Pancreas (tissue), 10 donors: Measurements from ENCODE around the gene ADCY5. TPM values are rescaled to one million over a fixed set of nuclear protein-coding genes. Genes with fewer than 3 reads are reported as not detected.

ENCODE experiments used
- ATAC-seq, 4 donors: fragments of 200-7000 bp; cut with Tn5 transposase; one replicate each; pipeline versions ENCODE4 v1.8.0 to v1.9.1; 2020; ENCODE audit warnings: mild to moderate bottlenecking in 4 of 4, moderate library complexity in 4 of 4
- DNase-seq, 6 donors: peaks; one replicate each; pipeline ENCODE4 v3.0.0-alpha.2; 2020
- FAIRE-seq: peaks from 2 replicates; lab custom pipeline; 2012; peaks lifted over from hg19 to GRCh38; lab: Jason Lieb, UNC
- H3K27ac ChIP-seq, 4 donors: fragments of 200-600 bp; sonication (generic); 1 replicate in 3 of 4; 2 replicates in 1 of 4; pipeline versions ENCODE4 v1.5.0 to v1.8.0; 2020
- H3K27me3 ChIP-seq, 4 donors: fragments of 200-600 bp; one replicate each; pipeline ENCODE4 v1.8.0; 2021
- H3K36me3 ChIP-seq, 3 donors: fragments of 200-600 bp; sonication (generic) in 1 of 3; one replicate each; pipeline versions ENCODE4 v1.5.0 to v1.8.0; 2020 to 2021
- H3K4me1 ChIP-seq, 3 donors: fragments of 200-600 bp; one replicate each; pipeline ENCODE4 v1.8.0; 2021
- H3K4me3 ChIP-seq, 4 donors: fragments of 200-600 bp; sonication (generic) in 2 of 4; one replicate each; pipeline versions ENCODE4 v1.5.0 to v1.8.0; 2020 to 2021
- H3K9me3 ChIP-seq, 4 donors: fragments of 200-600 bp; one replicate each; pipeline ENCODE4 v1.8.0; 2021
- WGBS, 2 donors: extraction: QIAGEN DNeasy Blood & Tissue Kit; methylation state at CpG; one replicate each; pipeline ENCODE4 v1.1.7; 2013; 5-methylcytosine and 5-hydroxymethylcytosine counted together
- intact Hi-C, 3 donors: fragments of 100-400 bp; cut with DNase I; formaldehyde crosslinking; loops; one replicate each; pipeline versions ENCODE4 v1.11.1 to v1.14.2; 2022
- polyA plus RNA-seq, 2 donors: library from polyadenylated mRNA; stranded (reverse); fragments of 200-250 nt; gene quantifications; one replicate each; pipeline ENCODE4 v1.2.3, GENCODE V29; 2013
- total RNA-seq, 6 donors: library from RNA; stranded (reverse); fragmentation: NEBNext Ultra II Directional in 4 of 6; extraction: Animal tissue kit (Norgen Biotek cat#: 25700) in 4 of 6; gene quantifications; one replicate each; pipeline versions ENCODE4 v1.2.1 to v1.2.4, GENCODE V29; 2021 to 2023
- TF ChIP-seq, protein P1 (sequence below), 4 donors: fragments of 200-600 bp; sonication (generic) in 3 of 4; IDR thresholded peaks; one replicate each; pipeline versions ENCODE4 v1.5.0 to v1.8.0; 2021; ENCODE audit warnings: antibody characterized with exemption in 4 of 4
- donor health status: healthy with polysubstance abuse.
- donor health status: DM: no; HTN: no; CAD: no; lungs with moderate emphysema.
- donor health status: DM: no; HTN: no; CAD: no.
- donor health status: control.
- donor health status: control.
- donor health status: Bipolar disorder and iron deficiency.
- donor health status: DM: yes; HTN: yes; CAD: no.
- donor health status: DM: no; HTN: no; CAD: no.
- donor health status: DM: no; HTN: no; CAD: no.
- donor health status: DM: yes; HTN: yes; CAD: no.

The ADCY5 gene
- total and polyA plus RNA-seq, 8 donors = 6.0 to 13.4 (median 9.6) TPM

DNA sequence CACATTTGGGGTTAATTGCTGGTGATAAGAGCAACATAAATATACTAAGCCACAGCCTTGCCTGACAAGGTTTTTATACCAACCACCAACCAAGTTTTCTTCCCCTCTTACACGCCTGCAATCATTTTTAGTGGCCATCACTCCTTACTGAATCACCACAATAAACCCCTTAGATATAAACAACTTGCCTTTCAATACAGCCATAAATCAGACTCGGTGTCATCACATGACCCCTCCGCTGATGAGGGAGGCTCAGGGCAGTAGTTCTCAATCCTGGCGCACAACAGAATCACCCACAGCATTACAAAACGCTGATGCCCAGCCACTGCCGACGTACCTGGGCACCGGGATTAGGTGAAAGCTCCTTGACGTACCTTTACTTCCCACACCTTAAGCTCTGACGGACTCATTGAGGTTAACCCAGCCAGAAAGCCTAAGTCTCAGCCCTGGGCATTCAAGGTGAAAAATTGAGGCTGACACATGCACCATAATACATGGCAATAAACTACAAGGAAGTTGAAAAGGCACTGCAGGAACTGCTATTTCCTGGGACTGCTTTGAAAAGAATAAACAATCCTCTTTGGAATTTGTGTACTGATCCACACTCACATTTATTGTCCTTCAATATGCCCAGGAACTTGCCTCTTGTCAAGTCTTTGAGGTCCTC lies 17.1 kb downstream of the ADCY5 start:
- TF ChIP-seq, protein P1, sequence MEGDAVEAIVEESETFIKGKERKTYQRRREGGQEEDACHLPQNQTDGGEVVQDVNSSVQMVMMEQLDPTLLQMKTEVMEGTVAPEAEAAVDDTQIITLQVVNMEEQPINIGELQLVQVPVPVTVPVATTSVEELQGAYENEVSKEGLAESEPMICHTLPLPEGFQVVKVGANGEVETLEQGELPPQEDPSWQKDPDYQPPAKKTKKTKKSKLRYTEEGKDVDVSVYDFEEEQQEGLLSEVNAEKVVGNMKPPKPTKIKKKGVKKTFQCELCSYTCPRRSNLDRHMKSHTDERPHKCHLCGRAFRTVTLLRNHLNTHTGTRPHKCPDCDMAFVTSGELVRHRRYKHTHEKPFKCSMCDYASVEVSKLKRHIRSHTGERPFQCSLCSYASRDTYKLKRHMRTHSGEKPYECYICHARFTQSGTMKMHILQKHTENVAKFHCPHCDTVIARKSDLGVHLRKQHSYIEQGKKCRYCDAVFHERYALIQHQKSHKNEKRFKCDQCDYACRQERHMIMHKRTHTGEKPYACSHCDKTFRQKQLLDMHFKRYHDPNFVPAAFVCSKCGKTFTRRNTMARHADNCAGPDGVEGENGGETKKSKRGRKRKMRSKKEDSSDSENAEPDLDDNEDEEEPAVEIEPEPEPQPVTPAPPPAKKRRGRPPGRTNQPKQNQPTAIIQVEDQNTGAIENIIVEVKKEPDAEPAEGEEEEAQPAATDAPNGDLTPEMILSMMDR (IDR thresholded peaks at IDR 0.05) = no peak
- 47 to 50% methylated on average over 10 of the region's 10 CpGs for WGBS, 2 donors
- Histone ChIP-seq H3K27me3 (no peaks in the 10 kb centered on the region), H3K27ac (peak overlapping the region in 3 of 4 donors; percentile 36 to 67 (median 58)), H3K9me3 (no peaks in the 10 kb centered on the region), H3K36me3 (no peaks in the 10 kb centered on the region), H3K4me3 (no peak overlapping the region), H3K4me1 (no peaks in the 10 kb centered on the region)
- DNase-seq (no peak), FAIRE-seq (no peak), ATAC-seq (peak; percentile 12 to 46 (median 30))
- intact Hi-C loops = no loop called here

DNA sequence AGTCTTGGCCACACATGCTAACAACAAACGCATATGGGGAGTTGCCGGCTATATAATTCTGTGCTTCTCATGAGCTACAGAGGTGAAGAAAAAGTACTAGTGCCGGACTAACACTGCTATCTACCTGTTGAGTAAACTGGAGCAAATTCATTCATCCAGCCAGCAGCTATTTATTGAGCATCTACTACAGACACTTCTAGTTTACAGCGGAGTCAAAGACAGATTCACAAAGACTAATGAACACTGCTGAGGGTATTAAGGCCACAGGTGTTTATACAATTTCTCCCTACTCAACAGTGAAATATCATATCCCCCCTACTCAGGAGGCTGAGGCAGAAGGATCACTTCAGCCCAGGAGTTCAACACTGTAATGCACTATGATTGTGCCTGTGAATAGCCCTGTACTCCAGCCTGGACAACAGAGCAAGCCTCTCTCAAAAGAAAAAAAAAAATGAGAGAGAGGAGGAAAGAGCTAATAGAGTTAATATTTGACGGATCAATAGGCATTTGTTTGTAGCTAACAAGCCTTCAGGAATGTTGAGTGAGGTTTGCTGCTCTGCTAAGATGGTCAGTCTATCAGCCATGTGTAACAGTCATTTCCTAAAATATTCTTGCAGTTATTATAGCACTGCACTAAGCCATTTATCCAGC lies 17.8 kb downstream of the ADCY5 start:
- Histone ChIP-seq H3K4me3 (no peak overlapping the region), H3K9me3 (no peaks in the 10 kb centered on the region), H3K27me3 (no peaks in the 10 kb centered on the region), H3K4me1 (no peaks in the 10 kb centered on the region), H3K36me3 (no peaks in the 10 kb centered on the region), H3K27ac (peak overlapping the region in 3 of 4 donors; percentile 36 to 67 (median 58))
- DNase-seq = no peak
- TF ChIP-seq, protein P1 (IDR thresholded peaks at IDR 0.05) = no peak
- ATAC-seq = peak in 3 of 4 donors; percentile 30 to 74 (median 47)
- no peak for FAIRE-seq
- WGBS, 2 donors = 78 to 80% methylated on average over 5 of the region's 5 CpGs
- intact Hi-C loops = no loop called here

DNA sequence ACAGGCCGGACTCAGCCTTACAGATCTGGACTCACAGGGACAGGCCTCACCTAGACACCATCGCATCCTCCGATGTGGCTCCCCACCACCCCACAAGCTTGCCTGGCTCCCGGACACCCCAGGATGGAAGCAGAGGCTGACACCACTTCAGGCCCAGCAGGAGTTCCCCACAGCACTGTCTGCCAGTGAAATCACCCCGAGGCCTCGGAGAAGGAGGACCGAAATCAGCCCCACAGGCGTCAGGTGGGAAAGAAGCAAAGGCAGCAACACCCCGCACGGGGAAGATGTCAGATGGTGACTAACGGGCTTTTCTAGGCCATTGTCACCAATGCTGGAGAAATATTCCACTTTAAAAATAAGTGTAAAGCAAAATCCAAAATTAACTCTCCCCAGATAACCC lies 18.6 kb downstream of the ADCY5 start:
- Histone ChIP-seq H3K27ac (no peak overlapping the region), H3K36me3 (no peaks in the 10 kb centered on the region)
- no peak for FAIRE-seq

DNA sequence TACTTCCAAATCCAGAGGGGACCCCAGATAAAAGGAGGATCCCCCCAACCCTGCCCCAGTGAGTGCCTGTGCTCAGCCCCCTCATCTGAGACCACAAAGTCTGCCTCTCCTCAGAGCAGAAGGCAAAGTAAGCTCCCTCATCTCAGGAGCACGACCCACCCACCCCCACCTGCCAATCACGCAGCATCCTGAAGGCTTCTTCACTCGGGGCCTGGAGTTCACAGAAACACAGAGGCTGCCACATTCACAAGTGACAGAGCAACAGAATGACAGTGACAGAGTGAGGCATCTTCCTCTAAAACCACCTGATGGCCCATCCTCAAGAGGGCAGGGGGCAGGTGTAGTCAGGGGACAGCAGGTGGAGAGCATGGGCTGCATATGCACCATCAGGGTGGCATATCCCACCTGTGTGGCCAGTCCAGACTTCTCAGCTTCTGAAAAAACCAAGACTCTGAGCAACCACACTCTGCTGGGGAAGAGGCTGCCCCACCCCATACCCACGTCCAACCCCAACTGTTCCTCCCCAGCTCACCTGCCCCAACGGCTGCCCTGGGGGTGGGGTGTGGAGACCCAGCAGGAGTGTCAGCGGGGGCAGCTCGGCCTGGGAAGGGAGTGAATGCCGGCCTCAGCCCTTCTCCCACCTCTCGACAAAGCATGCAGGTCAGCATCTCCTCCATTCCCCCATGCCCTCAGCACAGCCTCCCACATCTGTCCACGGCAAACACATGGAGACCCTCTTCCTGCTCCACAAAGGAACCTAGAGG lies 19.3 kb downstream of the ADCY5 start:
- no peak overlapping the region for H3K27ac ChIP-seq
- peaks cover under 1 to 12% (median 8%) of the 10 kb centered on the region in 3 donors for H3K4me1 ChIP-seq
- H3K27me3 ChIP-seq = no peaks in the 10 kb centered on the region
- DNase-seq (peak in 1 of 6 donors; percentile 43), FAIRE-seq (no peak), ATAC-seq (no peak)
- no peaks in the 10 kb centered on the region for H3K36me3 ChIP-seq
- intact Hi-C loops = no loop called here
- TF ChIP-seq, protein P1 (IDR thresholded peaks at IDR 0.05) = no peak
- H3K4me3 ChIP-seq = no peak overlapping the region
- H3K9me3 ChIP-seq = no peaks in the 10 kb centered on the region
- 74 to 75% methylated on average over 10 of the region's 10 CpGs for WGBS, 2 donors

More for the DNA sequence above, 18.6 kb downstream of the ADCY5 start:
- no peak overlapping the region for H3K4me3 ChIP-seq
- WGBS, 2 donors = 81 to 86% methylated on average over 11 of the region's 11 CpGs
- H3K9me3 ChIP-seq = no peaks in the 10 kb centered on the region
- TF ChIP-seq, protein P1 (IDR thresholded peaks at IDR 0.05) = no peak
- ATAC-seq = no peak
- H3K27me3 ChIP-seq = no peaks in the 10 kb centered on the region
- intact Hi-C loops = no loop called here
- H3K4me1 ChIP-seq = peaks cover 0 to 5% (median under 1%) of the 10 kb centered on the region in 3 donors
- no peak for DNase-seq
